Cardiac muscle cell (in vitro differentiated cells and primary cell): ENCODE data around the gene TRMT2A. TPM values are rescaled to one million over a fixed set of nuclear protein-coding genes. Genes with fewer than 3 reads are reported as not detected.

Source experiments
- DNase-seq, 2 donors: peaks; one replicate each; pipeline versions ENCODE4 v3.0.0 to v3.0.0-alpha.2; 2010 to 2017; ENCODE audit warnings: low read depth in 1 of 2, low spot score in 1 of 2
- H3K27ac ChIP-seq: fragments of 200-600 bp; sonication (generic); 2 replicates; pipeline ENCODE4 v1.5.1; 2016
- H3K27me3 ChIP-seq: fragments of 200-600 bp; sonication (generic); 2 replicates; pipeline ENCODE4 v1.6.0; 2016; ENCODE audit warnings: control low read depth
- H3K36me3 ChIP-seq: fragments of 200-600 bp; sonication (generic); 2 replicates; pipeline ENCODE4 v1.5.1; 2016; ENCODE audit warnings: control low read depth
- H3K4me1 ChIP-seq: fragments of 200-600 bp; sonication (generic); 2 replicates; pipeline ENCODE4 v1.8.1; 2017; ENCODE audit warnings: low read depth, mild to moderate bottlenecking, mixed run types
- H3K4me3 ChIP-seq: fragments of 200-600 bp; sonication (generic); 2 replicates; pipeline ENCODE4 v1.5.1; 2016; ENCODE audit warnings: mild to moderate bottlenecking
- H3K9me3 ChIP-seq: fragments of 200-600 bp; sonication (generic); 2 replicates; pipeline ENCODE4 v1.5.1; 2017; ENCODE audit warnings: low read depth, mild to moderate bottlenecking, control low read depth
- polyA plus RNA-seq: library from polyadenylated mRNA; unstranded; fragments of >200 nt; fragmentation: Nextera tagmentation; extraction: Ambion mirVana; gene quantifications from 2 replicates; pipeline ENCODE4 v1.2.1, GENCODE V29; 2016
- total RNA-seq: library from RNA; depleted of rRNA; stranded (reverse); fragments of >200 nt; gene quantifications from 2 replicates; pipeline ENCODE4 v1.2.3, GENCODE V29; 2016
- TF ChIP-seq, protein P1 (sequence below): IDR thresholded peaks from 2 replicates; pipeline ENCODE4 v1.5.1; 2012; ENCODE audit warnings: low read depth, mild to moderate bottlenecking, low read length

The TRMT2A gene
- total and polyA plus RNA-seq, 2 experiments from 2014 or later = 71.9 to 77.7 TPM

- Histone ChIP-seq H3K36me3 (peaks cover 17% of the 10 kb centered on the region), H3K9me3 (no peaks in the 10 kb centered on the region), H3K27me3 (no peaks in the 10 kb centered on the region), H3K4me3 (peak overlapping the region; percentile 85), H3K4me1 (peaks cover 10% of the 10 kb centered on the region), H3K27ac (peak overlapping the region; percentile 82)
- no peak for DNase-seq
- TF ChIP-seq, protein P1, sequence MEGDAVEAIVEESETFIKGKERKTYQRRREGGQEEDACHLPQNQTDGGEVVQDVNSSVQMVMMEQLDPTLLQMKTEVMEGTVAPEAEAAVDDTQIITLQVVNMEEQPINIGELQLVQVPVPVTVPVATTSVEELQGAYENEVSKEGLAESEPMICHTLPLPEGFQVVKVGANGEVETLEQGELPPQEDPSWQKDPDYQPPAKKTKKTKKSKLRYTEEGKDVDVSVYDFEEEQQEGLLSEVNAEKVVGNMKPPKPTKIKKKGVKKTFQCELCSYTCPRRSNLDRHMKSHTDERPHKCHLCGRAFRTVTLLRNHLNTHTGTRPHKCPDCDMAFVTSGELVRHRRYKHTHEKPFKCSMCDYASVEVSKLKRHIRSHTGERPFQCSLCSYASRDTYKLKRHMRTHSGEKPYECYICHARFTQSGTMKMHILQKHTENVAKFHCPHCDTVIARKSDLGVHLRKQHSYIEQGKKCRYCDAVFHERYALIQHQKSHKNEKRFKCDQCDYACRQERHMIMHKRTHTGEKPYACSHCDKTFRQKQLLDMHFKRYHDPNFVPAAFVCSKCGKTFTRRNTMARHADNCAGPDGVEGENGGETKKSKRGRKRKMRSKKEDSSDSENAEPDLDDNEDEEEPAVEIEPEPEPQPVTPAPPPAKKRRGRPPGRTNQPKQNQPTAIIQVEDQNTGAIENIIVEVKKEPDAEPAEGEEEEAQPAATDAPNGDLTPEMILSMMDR = no peak
Observed at GRCh38 chr22:20116376-20116950, 563 bp downstream of the TRMT2A start.

- no peaks in the 10 kb centered on the region for H3K9me3 ChIP-seq
- peaks cover 15% of the 10 kb centered on the region for H3K36me3 ChIP-seq
- TF ChIP-seq, protein P1 = no peak
- no peaks in the 10 kb centered on the region for H3K27me3 ChIP-seq
- peak within 1 kb of the TSS; percentile 82 for H3K27ac ChIP-seq
- peaks cover 10% of the 10 kb centered on the region for H3K4me1 ChIP-seq
- no peak for DNase-seq
- H3K4me3 ChIP-seq = peak within 1 kb of the TSS; percentile 85
Observed at GRCh38 chr22:20115691-20116375, 1.2 kb downstream of the TRMT2A start, which contains the start of gene RANBP1. Gene RANBP1, plus strand, starts transcription at chr22:20116104. Its CDS starts 81 bp downstream, at chr22:20116185.

- TF ChIP-seq, protein P1 = no peak
- no peak for DNase-seq
- Histone ChIP-seq H3K36me3 (peaks cover 7% of the 10 kb centered on the region), H3K27ac (no peak overlapping the region), H3K4me1 (peaks cover 10% of the 10 kb centered on the region), H3K4me3 (no peak overlapping the region), H3K9me3 (no peaks in the 10 kb centered on the region), H3K27me3 (no peaks in the 10 kb centered on the region)
Observed at GRCh38 chr22:20114506-20115475, 2.2 kb downstream of the TRMT2A start.

- Histone ChIP-seq H3K27ac (no peak overlapping the region), H3K4me1 (peaks cover 8% of the 10 kb centered on the region), H3K36me3 (peaks cover 7% of the 10 kb centered on the region), H3K4me3 (no peak overlapping the region), H3K9me3 (no peaks in the 10 kb centered on the region), H3K27me3 (no peaks in the 10 kb centered on the region)
- no peak for DNase-seq
- TF ChIP-seq, protein P1 = no peak
Observed at GRCh38 chr22:20113551-20114310, 3.3 kb downstream of the TRMT2A start.
